ENCODE results near the gene LZTR1. TPM values are rescaled to one million over a fixed set of nuclear protein-coding genes. Genes with fewer than 3 reads are reported as not detected.
"Not testable (repeated sequence)": the region's sequence is repeated elsewhere in the genome, so short reads cannot be mapped to it uniquely, and the experiment has no call there.

Gene LZTR1
- total and polyA plus RNA-seq, 2 of the 8 experiments (the other 6 are each of a cell fraction or from before 2014, with no cell fraction given), result 22.3 to 31.0 TPM

DNA sequence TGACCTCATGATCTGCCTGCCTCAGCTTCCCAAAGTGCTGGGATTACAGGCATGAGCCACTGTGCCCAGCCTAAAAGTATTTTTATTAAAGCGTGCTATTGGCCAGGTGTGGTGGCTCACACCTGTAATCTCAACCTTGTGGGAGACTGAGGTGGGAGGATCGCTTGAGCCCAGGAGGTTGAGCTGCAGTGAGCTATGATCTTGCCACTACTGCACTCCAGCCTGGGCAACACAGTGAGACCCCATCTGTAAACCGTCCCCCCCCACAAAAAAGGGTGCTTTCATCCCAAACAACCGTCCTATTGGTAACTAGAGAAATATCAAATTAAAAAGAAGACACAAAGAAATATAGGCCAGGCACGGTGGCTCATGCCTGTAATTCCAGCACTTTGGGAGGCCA lies 57.1 kb downstream of the LZTR1 start:
- H3K79me1 ChIP-seq (ENCODE audit: low read depth, low read length); H3K4me1 ChIP-seq (replicated peaks in 1 of 4; ENCODE audit: control insufficient read depth in 3 of 4, insufficient read depth in 4 of 4, low read length in 3 of 4); H4K20me1 ChIP-seq (replicated peaks in 1 of 2; ENCODE audit: control insufficient read depth in 1 of 2, insufficient read depth in 2 of 2, low read length in 2 of 2); H3K79me2 ChIP-seq (ENCODE audit: control insufficient read depth in 1 of 2, insufficient read depth in 2 of 2, low read length in 2 of 2); H3K27ac ChIP-seq (ENCODE audit: low read depth, low read length); H3K56ac ChIP-seq (replicated peaks; ENCODE audit: insufficient read length, low read depth, low read length); H4K8ac ChIP-seq (ENCODE audit: extremely low read depth, insufficient read depth, low read length); H2BK5ac ChIP-seq (ENCODE audit: low read depth, low read length); H2BK12ac ChIP-seq (ENCODE audit: low read depth, low read length); H2AFZ ChIP-seq (ENCODE audit: low read length); H3K14ac ChIP-seq (ENCODE audit: insufficient read length); H3K18ac ChIP-seq (ENCODE audit: extremely low read depth, low read length); H3K4me2 ChIP-seq (ENCODE audit: insufficient read depth in 1 of 2, low read depth in 2 of 2, low read length in 2 of 2); H2BK15ac ChIP-seq (ENCODE audit: low read length); H3K4me3 ChIP-seq (ENCODE audit: extremely low read depth in 1 of 4, insufficient read depth in 2 of 4, low read depth in 3 of 4, low read length in 4 of 4); DNase-seq (ENCODE audit: low read depth in 1 of 2, low spot score in 2 of 2); H2AK5ac ChIP-seq (ENCODE audit: low read depth, low read length); H4K91ac ChIP-seq (replicated peaks; ENCODE audit: insufficient read length, low read length); H4K5ac ChIP-seq (ENCODE audit: insufficient read length, low read depth, low read length); H2BK20ac ChIP-seq (ENCODE audit: low read length); H2BK120ac ChIP-seq (replicated peaks; ENCODE audit: low read depth, low read length); H3K4ac ChIP-seq (replicated peaks; ENCODE audit: insufficient read length, low read depth, low read length); POLR2A ChIA-PET (ENCODE audit: partially characterized antibody); FAIRE-seq; H3K23ac ChIP-seq (ENCODE audit: insufficient read length); H3K9ac ChIP-seq (replicated peaks in 1 of 4; ENCODE audit: extremely low read depth in 1 of 4, low read depth in 3 of 4, low read length in 3 of 4); H3K27me3 ChIP-seq (replicated peaks in 1 of 4; ENCODE audit: control insufficient read depth in 3 of 4, extremely low read depth in 1 of 4, insufficient read depth in 3 of 4, low read length in 3 of 4); H3K36me3 ChIP-seq (ENCODE audit: control insufficient read depth in 2 of 4, insufficient read depth in 4 of 4, low read length in 3 of 4); H3K23me2 ChIP-seq (ENCODE audit: low read depth, low read length); H3K9me3 ChIP-seq (ENCODE audit: insufficient read depth in 2 of 2, low read depth in 1 of 2, low read length in 1 of 2): not testable (repeated sequence)
- CTCF ChIA-PET (ENCODE audit: partially characterized antibody), result interaction anchor here (1.3 to 1.4 kb wide), 2 partner anchors 13 to 18 kb away, joined by 3 to 6 read pairs; no protein-coding TSS in a partner anchor
- WGBS, 2 experiments (ENCODE audit: extremely low coverage in 1 of 2, insufficient coverage in 1 of 2, insufficient read length in 1 of 2, insufficient replicate concordance in 2 of 2, low coverage in 1 of 2, low lambda C conversion rate in 2 of 2, missing lambda C conversion rate in 1 of 2), result 88% methylated on average over 5 of the region's 5 CpGs; no CpG with 5 or more reads in 1 of the 2 experiments
